Esophagus muscularis mucosa (tissue), 3 donors: ENCODE measurements around the gene VAPB.

Source experiments
- CTCF ChIP-seq, 3 experiments: fragments of 200-600 bp in 2 of 3; fragments of 450-650 bp in 1 of 3; sonication (generic) in 2 of 3; IDR thresholded peaks; one replicate each; pipeline ENCODE4 v1.5.1; 2017 to 2019; ENCODE audit warnings: antibody characterized with exemption in 3 of 3, mild to moderate bottlenecking in 2 of 3, moderate library complexity in 1 of 3
- POLR2A ChIP-seq: fragments of 450-650 bp; IDR thresholded peaks from one replicate; pipeline ENCODE4 v1.6.1; 2017; ENCODE audit warnings: antibody characterized with exemption, moderate library complexity, mild to moderate bottlenecking, low read depth

DNA sequence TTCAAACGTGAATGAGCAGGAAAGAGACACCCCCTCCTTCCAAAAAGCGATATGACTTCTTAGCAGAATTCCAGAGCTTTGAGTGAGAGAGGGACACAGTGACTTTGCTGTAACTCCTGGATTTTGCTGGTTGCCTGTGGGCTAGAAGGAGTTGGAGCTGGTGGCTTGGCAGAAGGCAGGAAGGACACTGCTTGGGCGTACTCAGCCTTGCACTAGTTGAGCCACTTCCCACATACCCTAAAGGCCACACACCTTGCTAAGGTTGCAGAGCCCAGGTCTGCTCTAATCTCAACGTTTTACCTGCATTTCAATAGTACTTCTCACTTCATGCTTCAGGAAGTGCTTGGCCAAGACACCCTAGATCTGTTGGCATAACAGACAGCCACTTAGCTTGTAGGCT, 48.9 kb upstream of the VAPB start:
- no peak for TF ChIP-seq CTCF (IDR thresholded peaks at IDR 0.05)
- TF ChIP-seq POLR2A, result no peak
